ENCODE data around the gene ANK3.

GRCh38 chr10:60073781-60074656, 315.7 kb downstream of the ANK3 start:
- TF ChIP-seq POLR2AphosphoS5 (IDR thresholded peaks at IDR 0.05; ENCODE audit: insufficient read depth, low read depth, low read length) (no peak), CTCF (IDR thresholded peaks at IDR 0.05; ENCODE audit: extremely low read depth in 1 of 2, insufficient read depth in 1 of 2, low read depth in 1 of 2, low read length in 2 of 2) (no peak)
